GM18868 (cell line): ENCODE data around the gene DECR2.
"Not testable (repeated sequence)": the region's sequence is repeated elsewhere in the genome, so short reads cannot be mapped to it uniquely, and the experiment has no call there.

ENCODE experiments used
- ATAC-seq: cut with Tn5 transposase; IDR thresholded peaks from one replicate; pipeline ENCODE4 v1.9.1; 2021; ENCODE audit warnings: mild to moderate bottlenecking, moderate library complexity; ENCODE audit not compliant: unreplicated experiment

DECR2 gene

DNA sequence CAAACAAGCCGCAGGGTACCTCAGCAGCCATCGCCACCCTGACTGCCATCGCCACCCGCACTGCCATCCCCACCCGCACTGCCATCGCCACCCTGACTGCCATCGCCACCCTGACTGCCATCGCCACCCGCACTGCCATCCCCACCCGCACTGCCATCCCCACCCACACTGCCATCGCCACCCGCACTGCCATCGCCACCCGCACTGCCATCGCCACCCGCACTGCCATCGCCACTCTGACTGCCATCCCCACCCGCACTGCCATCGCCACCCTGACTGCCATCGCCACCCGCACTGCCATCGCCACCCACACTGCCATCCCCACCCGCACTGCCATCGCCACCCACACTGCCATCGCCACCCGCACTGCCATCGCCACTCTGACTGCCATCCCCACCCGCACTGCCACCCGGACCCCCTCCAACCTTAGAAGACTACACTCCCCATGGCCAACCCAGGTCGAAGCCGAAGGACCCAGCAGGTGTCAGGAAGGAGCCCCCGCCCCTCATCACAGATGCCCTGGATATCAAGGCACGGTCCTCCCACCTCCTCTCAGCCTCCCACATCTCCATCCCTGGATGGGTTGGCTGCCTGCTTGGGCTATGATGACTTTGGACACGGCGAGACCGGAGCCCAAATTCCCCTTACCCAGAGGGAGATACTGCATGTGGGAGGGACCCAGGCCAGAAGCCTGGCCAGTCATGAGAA lies 23.4 kb upstream of the DECR2 start:
- ATAC-seq, result not testable (repeated sequence)

DNA sequence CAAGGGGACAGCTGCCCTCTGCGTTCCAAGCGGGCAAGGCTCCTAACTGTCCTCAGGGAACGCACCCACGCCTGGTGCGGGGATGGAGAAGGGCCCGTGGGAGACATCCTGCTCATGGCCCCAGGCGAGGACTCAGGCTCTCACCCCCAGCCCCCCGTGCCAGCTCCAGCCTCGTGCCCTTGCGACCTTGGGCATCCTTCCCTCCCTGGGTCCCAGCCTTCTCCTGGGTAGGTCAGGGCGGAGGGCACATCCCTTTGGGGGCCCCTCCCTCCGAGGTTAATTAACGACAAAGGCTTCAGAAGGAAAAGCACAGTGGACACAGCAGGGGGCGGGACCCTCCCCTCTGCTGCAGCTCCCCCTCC lies 22.9 kb upstream of the DECR2 start:
- ATAC-seq, result no peak

DNA sequence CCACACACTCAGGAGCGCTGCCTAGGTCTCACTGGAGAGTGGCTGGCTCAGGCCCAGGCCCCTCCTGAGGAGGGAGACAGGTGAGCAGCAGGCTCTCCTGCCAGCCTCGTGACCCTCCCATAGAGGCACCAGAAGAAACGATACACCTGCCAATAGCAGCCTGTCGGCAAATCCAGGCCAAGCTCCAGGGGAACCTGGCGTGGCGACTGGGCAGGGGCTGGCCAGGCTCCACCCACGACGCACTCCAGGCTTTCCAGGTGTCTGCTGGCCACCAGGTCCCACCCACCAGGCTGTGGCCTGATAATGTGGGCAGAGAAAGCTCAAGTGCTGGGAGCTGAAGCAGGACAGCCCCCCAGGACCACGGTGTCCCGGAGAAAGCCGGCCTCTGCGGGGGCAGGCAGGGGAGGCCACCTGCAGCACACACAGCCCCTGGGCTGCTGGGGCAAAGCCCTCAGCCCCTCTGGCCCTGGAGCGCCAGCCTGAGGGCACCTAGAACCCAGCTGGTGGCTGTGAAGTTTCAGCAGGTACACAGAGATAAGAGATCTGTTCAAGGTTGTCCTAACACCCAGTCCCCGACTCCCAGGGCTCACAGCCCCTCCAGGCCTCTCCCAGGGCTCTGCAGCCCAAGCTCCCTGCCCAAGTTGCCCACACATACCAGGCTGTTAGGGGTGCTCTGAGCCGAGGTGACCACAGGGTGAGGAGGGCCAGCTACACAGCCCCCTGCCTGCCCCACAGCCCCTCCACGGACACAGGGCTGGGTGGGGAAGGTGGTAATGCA lies 22.3 kb upstream of the DECR2 start:
- no peak for ATAC-seq

DNA sequence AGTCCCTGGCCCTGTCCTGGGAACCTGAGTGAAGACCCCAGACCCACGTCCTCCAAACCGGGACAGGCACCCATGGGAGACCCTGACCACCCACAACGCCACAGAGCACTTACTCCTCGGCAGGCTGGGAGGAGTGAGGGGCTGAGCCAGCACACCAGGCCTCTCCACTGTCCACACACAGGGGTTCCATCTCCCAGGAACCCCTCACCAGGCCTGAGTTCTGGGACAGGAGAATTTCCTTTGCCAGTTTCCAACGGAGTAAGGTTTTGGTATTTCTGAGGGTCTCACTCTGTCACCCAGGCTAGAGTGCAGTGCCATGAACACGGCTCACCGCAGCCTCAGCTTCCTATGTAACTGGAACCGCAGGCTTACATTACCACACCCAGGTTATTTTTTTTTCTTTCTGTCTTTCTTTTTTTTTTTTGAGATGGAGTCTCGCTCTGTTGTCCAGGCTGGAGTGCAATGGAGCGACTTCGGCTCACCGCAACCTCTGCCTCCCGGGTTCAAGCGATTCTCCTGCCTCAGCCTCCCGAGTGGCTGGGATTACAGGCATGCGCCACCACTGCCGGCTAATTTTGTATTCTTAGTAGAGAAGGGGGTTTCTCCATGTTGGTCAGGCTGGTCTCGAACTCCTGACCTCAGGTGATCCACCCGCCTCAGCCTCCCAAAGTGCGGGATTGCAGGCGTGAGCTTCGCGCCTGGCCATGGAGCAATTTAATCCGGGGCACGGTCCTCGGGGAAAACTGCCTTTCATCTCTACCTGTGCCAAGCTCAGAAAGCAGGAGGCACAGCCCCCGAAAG lies 21.5 kb upstream of the DECR2 start:
- no peak for ATAC-seq

DNA sequence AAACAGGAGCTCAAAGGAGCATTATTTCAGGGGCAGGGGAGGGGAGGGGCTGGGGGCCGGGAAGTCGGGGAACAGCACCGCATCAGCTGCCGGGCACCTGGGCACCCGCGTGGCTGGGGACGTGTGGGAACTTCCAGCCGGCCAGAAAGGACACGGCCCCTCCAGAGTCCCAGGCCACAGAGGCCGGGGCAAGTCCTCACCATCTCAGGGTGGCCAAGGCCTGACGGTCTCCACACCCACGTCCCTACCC lies 21.0 kb upstream of the DECR2 start:
- no peak for ATAC-seq

DNA sequence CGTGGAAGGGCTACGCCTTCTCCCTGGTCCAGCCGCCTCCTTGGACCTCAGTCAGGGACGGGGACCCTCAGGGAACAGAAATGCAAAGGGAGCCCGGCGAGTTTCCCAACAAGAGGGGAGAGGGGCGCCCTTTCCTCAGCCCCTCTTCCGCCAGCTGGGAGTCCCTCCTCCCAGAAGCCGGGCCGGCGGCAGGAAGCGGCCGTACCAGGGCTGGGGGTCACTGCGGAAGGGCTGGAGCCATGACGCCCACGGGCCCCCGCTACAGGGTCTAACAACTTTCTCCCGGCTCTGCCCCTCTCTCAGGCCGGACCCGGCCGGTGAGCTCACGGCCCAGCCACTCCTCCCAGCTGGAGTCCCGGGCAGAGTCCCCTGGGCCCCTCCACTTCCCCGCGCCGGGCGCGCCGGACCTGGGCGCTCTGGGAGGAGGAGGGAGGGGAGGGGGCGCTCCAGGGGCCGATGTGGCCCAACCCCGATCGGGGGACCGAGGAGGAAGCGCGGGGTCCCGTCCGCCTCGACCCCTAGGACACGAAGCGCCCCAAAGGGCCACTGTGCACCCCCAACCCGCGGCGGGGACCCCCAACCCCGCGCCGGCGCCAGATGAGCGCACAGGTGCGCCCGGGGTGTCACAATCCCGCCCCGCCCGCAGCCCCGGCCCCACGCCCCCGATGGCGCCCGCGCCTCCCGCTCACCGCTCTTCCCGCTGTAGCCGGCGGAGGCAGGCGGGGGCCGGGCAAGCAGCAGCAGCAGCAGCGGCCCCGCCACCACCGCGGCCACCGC lies 20.5 kb upstream of the DECR2 start:
- no peak for ATAC-seq

DNA sequence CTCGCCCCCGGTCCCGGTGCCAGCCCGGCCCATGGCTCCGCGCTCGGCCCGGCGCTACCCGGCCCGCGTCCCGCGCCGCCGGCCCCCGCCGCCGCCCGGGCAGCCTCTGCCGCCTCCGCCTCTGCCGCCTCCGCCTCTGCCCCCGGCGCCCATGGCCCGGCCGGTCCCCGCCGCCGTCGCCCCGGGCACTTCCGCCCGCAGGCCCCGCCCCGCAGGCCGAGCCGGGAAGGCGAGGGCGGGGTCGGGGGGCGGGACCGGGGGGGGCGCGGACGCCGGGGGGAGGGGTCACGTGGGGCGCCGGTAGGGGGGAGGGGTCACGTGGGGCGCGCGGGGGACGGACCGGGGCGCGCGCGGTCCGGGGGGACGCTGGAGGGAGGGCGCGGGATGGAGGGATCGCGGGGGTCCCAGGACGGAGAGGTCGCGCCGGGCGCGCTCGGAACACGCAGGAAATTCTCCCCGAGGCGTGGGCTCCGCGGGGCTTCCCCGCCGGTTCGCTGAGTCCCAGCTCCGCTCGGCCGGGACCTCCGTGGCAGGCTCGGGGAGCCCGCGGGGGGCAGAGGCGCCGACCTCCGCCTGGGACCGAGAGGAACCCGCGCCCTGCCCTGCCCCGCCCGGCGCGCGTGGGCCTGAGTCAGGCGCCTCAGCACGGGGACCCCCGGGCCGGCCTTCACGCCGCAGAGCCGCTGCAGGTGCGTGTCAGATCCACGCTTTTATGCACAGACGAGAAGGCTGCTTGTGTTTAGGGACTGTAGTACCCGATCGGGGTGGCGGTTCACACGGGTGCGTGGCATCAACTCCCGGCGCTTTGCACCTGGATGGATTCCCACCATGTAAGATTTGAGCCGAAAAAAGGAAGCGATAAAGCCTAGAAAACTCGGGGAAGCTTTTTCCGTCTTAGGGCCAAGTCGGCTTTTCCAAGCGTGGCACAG lies 19.6 kb upstream of the DECR2 start, which contains the start of gene PGAP6:
Gene PGAP6, minus strand, starts transcription at position 190 of the 929 bp plus-strand sequence. Its CDS starts 157 bp downstream, at position 33.
- ATAC-seq, result no peak

DNA sequence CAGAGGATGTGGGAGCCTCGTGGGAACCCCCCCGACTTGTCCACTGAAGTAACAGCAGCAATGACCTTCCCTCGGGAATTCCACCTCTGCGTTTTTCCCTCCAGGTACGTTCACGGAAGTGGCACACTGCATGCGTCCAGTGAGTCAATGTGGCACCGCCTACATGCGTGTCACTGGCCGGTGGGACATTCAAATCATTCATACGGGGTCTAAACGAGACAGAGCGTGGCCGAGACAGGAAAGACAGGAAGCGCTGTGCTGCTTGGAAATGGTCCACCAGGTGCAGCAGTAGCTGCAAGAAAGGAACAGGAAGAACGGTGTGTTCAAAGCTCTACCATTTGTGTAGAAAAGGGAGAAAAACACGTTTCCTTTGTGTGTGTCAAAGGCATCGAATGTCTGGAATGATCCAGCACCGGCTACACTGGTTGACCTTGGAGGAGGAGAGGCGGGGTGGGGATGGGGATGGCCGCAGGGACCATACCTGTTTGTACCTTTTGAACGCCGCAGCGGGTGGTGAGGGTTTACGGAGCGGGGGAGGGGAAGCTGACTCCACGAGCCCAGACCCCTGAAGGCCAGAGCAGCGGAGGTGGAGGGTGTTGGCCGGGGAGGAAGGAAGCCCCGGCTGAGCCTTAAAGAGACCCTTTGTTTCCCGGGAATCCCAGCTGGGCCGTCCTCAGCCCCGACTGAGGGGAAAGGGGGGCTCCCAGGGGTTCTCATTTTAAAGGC lies 18.2 kb upstream of the DECR2 start:
- ATAC-seq, result no peak

DNA sequence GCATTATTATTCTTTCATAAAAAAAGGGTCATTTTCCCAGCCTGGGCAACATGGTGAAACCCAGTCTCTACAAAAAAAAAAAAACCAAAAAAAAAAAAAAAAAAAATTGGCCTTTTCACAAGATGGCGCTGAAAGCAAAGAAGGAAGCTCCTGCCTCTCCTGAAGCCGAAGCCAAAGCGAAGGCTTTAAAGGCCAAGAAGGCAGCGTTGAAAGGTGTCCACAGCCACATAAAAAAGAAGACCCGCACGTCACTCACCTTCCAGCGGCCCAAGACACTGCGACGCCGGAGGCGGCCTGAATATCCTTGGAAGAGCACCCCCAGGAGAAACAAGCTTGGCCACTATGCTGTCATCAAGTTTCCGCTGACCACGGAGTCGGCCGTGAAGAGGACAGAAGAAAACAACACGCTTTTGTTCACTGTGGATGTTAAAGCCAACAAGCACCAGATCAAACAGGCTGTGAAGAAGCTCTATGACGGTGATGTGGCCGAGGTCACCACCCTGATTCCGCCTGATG lies 15.0 kb upstream of the DECR2 start:
- no peak for ATAC-seq

DNA sequence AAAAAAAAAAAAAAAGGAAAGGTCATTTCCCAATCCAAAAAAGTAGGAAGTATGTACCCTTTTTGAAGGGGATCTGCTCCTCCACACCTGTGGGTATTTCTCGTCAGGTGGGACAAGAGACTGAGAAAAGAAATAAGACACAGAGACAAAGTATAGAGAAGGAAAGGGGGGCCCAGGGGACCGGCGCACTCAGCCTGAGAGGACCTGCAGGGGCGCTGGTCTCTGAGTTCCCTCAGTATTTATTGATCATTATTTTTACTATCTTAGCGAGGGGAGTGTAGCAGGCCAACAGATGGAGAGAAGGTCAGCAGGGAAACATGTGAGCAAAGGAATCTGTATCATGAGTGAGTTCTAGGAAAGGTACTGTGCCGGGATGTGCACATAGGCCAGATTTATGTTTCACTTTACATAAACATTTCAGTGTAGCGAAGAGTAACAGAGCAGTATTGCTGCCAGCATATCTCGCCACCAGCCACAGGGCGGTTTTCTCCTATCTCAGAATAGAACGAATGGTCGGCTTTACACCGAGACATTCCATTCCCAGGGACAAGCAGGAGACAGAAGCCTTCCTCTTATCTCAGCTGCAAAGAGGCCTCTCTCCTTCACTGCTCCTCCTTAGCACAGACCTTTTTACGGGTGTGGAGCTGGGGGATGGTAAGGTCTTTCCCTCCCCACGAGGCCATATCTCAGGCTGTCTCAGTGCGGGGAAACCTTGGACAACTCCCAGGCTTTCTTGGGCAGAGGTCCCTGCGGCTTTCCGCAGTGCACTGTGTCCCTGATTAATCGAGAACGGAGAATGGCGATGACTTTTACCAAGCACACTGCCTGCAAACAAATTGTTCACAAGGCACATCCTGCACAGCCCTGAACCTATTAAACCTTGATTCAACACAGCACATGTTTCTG lies 13.7 kb upstream of the DECR2 start:
- ATAC-seq, result not testable (repeated sequence)

DNA sequence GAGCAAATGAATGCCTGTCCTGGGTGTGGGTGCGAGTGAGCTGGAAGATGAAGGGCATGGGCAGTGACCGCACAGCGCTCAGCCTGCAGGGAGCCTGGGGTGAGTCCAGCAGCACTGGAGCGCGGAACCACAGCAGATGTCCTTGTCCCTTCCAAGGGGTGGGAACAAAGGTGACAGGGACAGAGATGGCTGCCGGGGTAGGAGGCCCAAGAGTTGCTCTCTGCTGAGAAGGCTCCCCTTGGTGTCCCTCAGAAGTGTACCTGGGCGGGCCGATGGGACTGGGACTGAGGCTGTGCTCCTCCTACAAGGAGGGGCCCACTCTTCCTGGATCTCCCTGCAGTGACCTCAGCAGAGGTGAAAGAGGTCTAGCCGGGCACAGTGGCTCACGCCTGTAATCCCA lies 12.3 kb upstream of the DECR2 start:
- ATAC-seq, result no peak

DNA sequence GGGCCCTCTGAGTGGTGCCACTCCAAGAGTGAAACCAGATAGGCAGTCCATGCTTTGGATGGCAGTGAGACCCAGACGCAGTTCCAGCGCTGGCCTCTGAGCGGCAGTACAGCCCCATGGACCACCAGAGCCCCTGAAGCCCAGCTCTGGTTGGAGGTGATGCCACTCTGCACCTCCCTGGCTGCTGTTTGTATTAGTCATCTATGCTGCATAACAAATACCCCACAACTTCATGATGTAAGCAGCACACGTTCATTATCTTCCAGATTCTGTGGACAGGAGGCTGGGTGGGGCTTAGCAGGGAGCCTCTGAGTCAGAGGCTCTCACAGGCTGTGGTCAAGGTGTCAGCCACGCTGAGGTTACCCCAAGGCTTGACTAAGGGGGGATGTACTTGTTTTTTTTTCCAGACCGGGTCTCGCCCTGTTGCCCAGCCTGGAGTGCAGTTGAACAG lies 9.8 kb upstream of the DECR2 start:
- no peak for ATAC-seq

DNA sequence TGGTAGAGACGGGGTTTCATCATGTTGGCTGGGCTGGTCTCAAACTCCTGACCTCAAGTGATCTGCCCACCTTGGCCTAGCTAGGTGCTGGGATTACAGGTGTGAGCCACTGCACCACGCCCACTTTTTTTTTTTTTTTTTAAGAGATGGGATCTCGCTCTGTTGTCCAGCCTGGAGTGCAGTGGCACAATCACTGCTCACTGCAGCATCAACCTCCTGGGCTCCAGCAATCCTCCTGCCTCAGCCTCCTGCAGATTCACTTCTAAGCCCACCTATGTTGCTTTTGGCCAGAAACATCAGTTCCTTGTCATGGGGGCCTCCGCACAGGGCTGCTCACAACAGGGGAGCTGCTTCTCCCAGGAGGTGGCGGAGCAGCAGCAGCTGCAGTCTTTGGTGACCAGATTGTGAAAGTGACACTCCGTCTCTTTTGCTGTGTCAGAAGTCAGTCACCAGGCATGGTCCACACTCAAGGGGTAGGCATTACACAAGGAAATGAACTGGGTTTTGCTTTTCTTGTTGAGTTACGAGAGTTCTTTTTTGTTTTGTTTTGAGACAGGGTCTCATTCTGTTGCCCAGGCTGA lies 9.1 kb upstream of the DECR2 start:
- ATAC-seq, result no peak

DNA sequence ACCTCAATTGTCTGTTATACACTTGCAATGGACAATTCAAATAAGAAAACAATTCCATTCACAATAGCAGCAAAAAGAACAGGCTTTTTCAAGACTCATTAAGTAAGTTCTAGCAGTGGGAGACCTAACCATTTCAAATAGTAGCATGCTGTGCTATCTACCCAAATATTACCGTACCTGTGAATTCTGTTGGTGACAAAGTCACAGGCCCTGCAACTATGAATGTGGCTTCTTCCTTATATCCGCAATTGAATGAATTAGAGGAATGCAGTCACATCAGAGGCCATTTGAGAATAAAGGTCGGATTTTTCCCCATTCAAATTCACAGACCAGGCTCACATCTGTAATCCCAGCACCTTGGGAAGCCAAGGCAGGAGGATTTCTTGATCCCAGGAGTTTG lies 5.5 kb upstream of the DECR2 start:
- no peak for ATAC-seq

DNA sequence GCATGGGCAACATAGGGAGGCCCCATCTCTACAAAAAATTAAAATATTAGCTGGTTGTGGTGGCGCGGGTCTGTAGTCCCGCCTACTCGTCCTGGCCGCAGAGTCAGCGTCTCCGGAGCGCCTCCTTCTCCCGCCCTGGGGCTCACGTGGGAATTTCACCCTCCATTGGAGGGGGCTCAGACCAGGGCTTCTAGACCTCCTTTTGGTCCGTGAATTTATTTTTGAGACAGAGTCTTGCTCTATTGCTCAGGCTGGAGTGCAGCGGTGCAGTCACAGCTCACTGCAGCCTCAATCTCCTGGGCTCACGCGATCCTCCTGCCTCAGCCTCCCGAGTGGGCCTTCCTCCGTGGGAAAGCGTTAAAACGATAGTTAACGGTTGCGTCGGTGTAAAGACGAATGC lies 5.1 kb upstream of the DECR2 start:
- ATAC-seq, result no peak

DNA sequence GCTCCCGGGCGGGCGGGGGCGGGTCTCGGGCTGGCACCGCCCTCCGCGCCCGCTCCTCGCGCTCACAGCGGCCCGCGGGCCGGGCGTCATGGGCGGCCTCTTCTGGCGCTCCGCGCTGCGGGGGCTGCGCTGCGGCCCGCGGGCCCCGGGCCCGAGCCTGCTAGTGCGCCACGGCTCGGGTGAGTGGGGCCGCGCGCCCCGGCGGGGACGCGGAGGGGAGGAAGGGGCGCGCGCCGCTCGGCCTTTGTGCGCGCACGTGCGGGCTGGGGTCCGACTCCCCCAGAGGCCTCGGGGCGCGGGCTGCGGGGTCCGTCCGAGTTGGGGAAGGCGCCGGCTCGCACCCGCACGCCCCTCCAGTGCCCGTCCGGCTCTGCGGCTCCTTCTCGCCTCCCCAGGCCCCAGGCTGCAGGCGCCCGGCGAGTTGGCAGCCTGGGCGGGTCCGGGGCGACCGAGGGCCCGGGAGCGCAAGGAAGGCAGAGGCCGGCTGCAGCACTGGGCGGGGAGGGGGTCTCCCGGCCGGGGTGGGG lies 4.5 kb upstream of the DECR2 start, which contains the start of gene NME4:
Gene NME4, plus strand, starts transcription at position 65 of the 527 bp plus-strand sequence. Its CDS starts 24 bp downstream, at position 89.
- no peak for ATAC-seq

DNA sequence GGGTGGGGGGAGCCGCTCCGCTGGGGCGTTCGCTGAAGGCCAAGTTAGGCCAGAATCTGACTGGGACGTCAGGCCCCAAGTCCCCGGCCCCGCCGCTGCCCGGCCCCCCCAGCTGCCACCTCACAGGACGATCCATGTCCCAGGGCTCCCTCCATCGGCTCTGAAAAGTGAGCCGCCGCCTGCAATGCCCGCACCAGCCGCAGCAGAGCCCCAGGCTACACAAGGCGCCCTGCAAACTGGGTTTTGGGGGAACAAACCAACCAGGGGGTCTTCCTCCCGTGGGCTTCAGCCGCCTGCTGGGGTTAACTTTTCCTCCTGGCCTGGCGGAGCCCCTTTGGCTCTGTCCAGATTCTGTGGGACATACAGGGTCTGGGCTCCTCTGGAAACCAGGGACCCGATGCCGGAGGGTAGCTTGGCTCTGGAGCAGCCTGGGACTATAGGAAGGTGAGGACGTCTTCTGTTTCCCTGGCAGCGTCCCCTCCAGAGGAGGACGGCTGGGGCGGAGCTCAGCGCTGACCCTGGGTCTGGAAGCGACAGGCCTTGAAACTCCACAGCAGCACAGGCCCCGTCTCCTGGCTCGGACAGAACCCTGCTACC lies 3.9 kb upstream of the DECR2 start:
- ATAC-seq, result no peak
